Right lobe of liver (tissue), 6 donors: ENCODE measurements around the gene DDB1. TPM values are rescaled to one million over a fixed set of nuclear protein-coding genes. Genes with fewer than 3 reads are reported as not detected.

ENCODE experiments used
- ATAC-seq, 4 donors: fragments of 200-7000 bp; cut with Tn5 transposase; one replicate each; pipeline ENCODE4 v1.9.1; 2020; ENCODE audit warnings: mild to moderate bottlenecking in 4 of 4, moderate library complexity in 4 of 4
- DNase-seq, 3 donors: peaks; one replicate each; pipeline ENCODE4 v3.0.0-alpha.2; 2020
- H3K27ac ChIP-seq, 3 donors: fragments of 200-600 bp; one replicate each; pipeline ENCODE4 v1.8.0; 2022
- H3K27me3 ChIP-seq, 2 donors: fragments of 200-600 bp; one replicate each; pipeline ENCODE4 v1.8.0; 2022
- H3K36me3 ChIP-seq, 4 donors: fragments of 200-600 bp; sonication (generic) in 1 of 4; one replicate each; pipeline versions ENCODE4 v1.5.1 to v1.8.0; 2017 to 2022; ENCODE audit warnings: control low read depth in 1 of 4
- H3K4me1 ChIP-seq, 4 donors: fragments of 200-600 bp; sonication (generic) in 1 of 4; one replicate each; pipeline versions ENCODE4 v1.5.1 to v1.8.0; 2017 to 2022; ENCODE audit warnings: control low read depth in 1 of 4
- H3K4me3 ChIP-seq, 3 donors: fragments of 200-600 bp; one replicate each; pipeline ENCODE4 v1.8.0; 2022
- H3K9me3 ChIP-seq, 4 donors: fragments of 200-600 bp; sonication (generic) in 1 of 4; one replicate each; pipeline versions ENCODE4 v1.5.1 to v1.8.0; 2017 to 2022; ENCODE audit warnings: control low read depth in 1 of 4
- CTCF ChIP-seq, 4 donors: fragments of 200-600 bp in 3 of 4; fragments of 450-650 bp in 1 of 4; IDR thresholded peaks; one replicate each; pipeline versions ENCODE4 v1.5.1 to v1.8.0; 2016 to 2022; ENCODE audit warnings: antibody characterized with exemption in 4 of 4, mild to moderate bottlenecking in 2 of 4
- POLR2A ChIP-seq: fragments of 450-650 bp; IDR thresholded peaks from one replicate; pipeline ENCODE4 v1.6.1; 2017; ENCODE audit warnings: antibody characterized with exemption, mild to moderate bottlenecking
- WGBS: methylation state at CpG from one replicate; pipeline ENCODE4 v1.1.6; 2018; ENCODE audit warnings: low coverage, low lambda C conversion rate; ENCODE audit not compliant: insufficient coverage; ENCODE audit errors: missing lambda C conversion rate; 5-methylcytosine and 5-hydroxymethylcytosine counted together
- intact Hi-C, 2 donors: fragments of 100-400 bp; cut with DNase I; formaldehyde crosslinking; loops; one replicate each; pipeline versions ENCODE4 v1.11.2 to v1.14.1; 2022
- total RNA-seq, 6 experiments: library from RNA; depleted of rRNA in 2 of 6; stranded (reverse); fragments of >200 nt in 2 of 6; fragmentation: NEBNext Ultra II Directional in 3 of 6; extraction: Animal tissue kit (Norgen Biotek cat#: 25700) in 3 of 6; gene quantifications; one replicate each; pipeline versions ENCODE4 v1.1.0 to v1.2.4, GENCODE V29; 2016 to 2023
- donor health status: DM: no; HTN: yes; CAD: no.
- donor health status: DM: no; HTN: no; CAD: no.
- donor health status: DM: no; HTN: no; CAD: no.
- donor health status: DM: no; HTN: yes; CAD: no.
- donor health status: DM: no; HTN: yes; CAD: no.

The DDB1 gene
- total RNA-seq, 6 experiments from 2014 or later = 70.9 to 94.5 (median 83.9) TPM

GRCh38 chr11:61327669-61328071, 5.2 kb downstream of the DDB1 start:
- H3K27ac ChIP-seq = no peak overlapping the region

GRCh38 chr11:61325649-61326414, 7.1 kb downstream of the DDB1 start:
- Histone ChIP-seq H3K27me3 (no peaks in the 10 kb centered on the region), H3K4me1 (no peaks in the 10 kb centered on the region), H3K36me3 (peaks cover 13 to 88% (median 47%) of the 10 kb centered on the region in 4 donors), H3K4me3 (no peak overlapping the region), H3K27ac (no peak overlapping the region), H3K9me3 (no peaks in the 10 kb centered on the region)
- intact Hi-C loops = no loop called here
- TF ChIP-seq POLR2A (no peak), CTCF (IDR thresholded peaks at IDR 0.05) (no peak)
- peak in 2 of 4 donors; percentile 34 to 78 for ATAC-seq
- DNase-seq = no peak
- 100% methylated on average over 1 of the region's 2 CpGs for WGBS

More at GRCh38 chr11:61327669-61328071, 5.2 kb downstream of the DDB1 start:
- ATAC-seq (no peak), DNase-seq (no peak)
- H3K27me3 ChIP-seq = no peaks in the 10 kb centered on the region
- H3K9me3 ChIP-seq = no peaks in the 10 kb centered on the region
- H3K4me1 ChIP-seq = peaks cover 0 to 14% (median 5%) of the 10 kb centered on the region in 4 donors
- no peak for TF ChIP-seq CTCF (IDR thresholded peaks at IDR 0.05)
- no peak for TF ChIP-seq POLR2A
- intact Hi-C loops = no loop called here
- no peak overlapping the region for H3K4me3 ChIP-seq
- H3K36me3 ChIP-seq = peaks cover 5 to 70% (median 37%) of the 10 kb centered on the region in 4 donors

GRCh38 chr11:61315260-61315659, 17.6 kb downstream of the DDB1 start:
- Histone ChIP-seq H3K27me3 (no peaks in the 10 kb centered on the region), H3K4me1 (no peaks in the 10 kb centered on the region), H3K36me3 (peaks cover 6 to 83% (median 52%) of the 10 kb centered on the region in 4 donors), H3K9me3 (no peaks in the 10 kb centered on the region), H3K4me3 (no peak overlapping the region), H3K27ac (no peak overlapping the region)
- ATAC-seq = peak in 1 of 4 donors; percentile 73
- DNase-seq = no peak
- intact Hi-C loops = no loop called here
- TF ChIP-seq CTCF (IDR thresholded peaks at IDR 0.05) (no peak), POLR2A (no peak)
- 63% methylated on average over 2 of the region's 2 CpGs for WGBS

- H3K4me1 ChIP-seq = no peaks in the 10 kb centered on the region
- no peaks in the 10 kb centered on the region for H3K9me3 ChIP-seq
- no peak overlapping the region for H3K4me3 ChIP-seq
- ATAC-seq = no peak
- DNase-seq = no peak
- H3K27ac ChIP-seq = no peak overlapping the region
- H3K36me3 ChIP-seq = peaks cover 16 to 100% (median 53%) of the 10 kb centered on the region in 4 donors
- no peaks in the 10 kb centered on the region for H3K27me3 ChIP-seq
- intact Hi-C loops = no loop called here
- 88% methylated on average over 7 of the region's 8 CpGs for WGBS
- no peak for TF ChIP-seq POLR2A
- TF ChIP-seq CTCF (IDR thresholded peaks at IDR 0.05) = no peak
Measured at GRCh38 chr11:61310749-61311148, 22.2 kb downstream of the DDB1 start.
